IMR-90 (cell line): Measurements from ENCODE around the gene PROX2. TPM values are rescaled to one million over a fixed set of nuclear protein-coding genes. Genes with fewer than 3 reads are reported as not detected.

Experiments
- ATAC-seq: fragments of 200-7000 bp; cut with Tn5 transposase; 2 replicates; pipeline ENCODE4 v1.9.1; 2020; ENCODE audit warnings: low read depth, mild to moderate bottlenecking, moderate library complexity
- BruUV-seq: library from RNA; stranded (reverse); fragments of 400-500 nt; replicated peaks from 2 replicates; lab custom pipeline; 2021; lab: Mats Ljungman, UMichigan
- CTCF ChIA-PET: fragments of 300-600 bp; formaldehyde crosslinking; extraction: SDS; loops from one replicate; lab custom pipeline; 2021; ENCODE audit warnings: antibody characterized with exemption; lab: Yijun Ruan, JAX
- POLR2A ChIA-PET: fragments of 300-600 bp; sonication (Branson Sonifier 250); formaldehyde crosslinking; loops from one replicate; lab custom pipeline; 2022; ENCODE audit warnings: antibody characterized with exemption; ENCODE audit not compliant: unreplicated experiment; lab: Charles Lee
- DNase-seq: peaks from one replicate; pipeline ENCODE4 v3.0.0; 2013
- H2AFZ ChIP-seq: replicated peaks from 2 replicates; pipeline ENCODE3; 2013; ENCODE audit warnings: low read length, mild to moderate bottlenecking; ENCODE audit not compliant: poor library complexity
- H2AK5ac ChIP-seq: 2 replicates; pipeline ENCODE4 v1.6.1; 2013; ENCODE audit warnings: low read depth, low read length, inconsistent platforms
- H2AK9ac ChIP-seq: replicated peaks from 2 replicates; pipeline ENCODE3; 2013; ENCODE audit warnings: mild to moderate bottlenecking, low read depth, low read length, moderate library complexity; ENCODE audit not compliant: poor library complexity
- H2BK120ac ChIP-seq: 2 replicates; pipeline ENCODE4 v1.6.1; 2013; ENCODE audit warnings: low read depth, low read length, inconsistent platforms
- H2BK15ac ChIP-seq: 3 replicates; pipeline ENCODE4 v1.6.1; 2013; ENCODE audit warnings: low read depth, low read length, inconsistent platforms
- H2BK20ac ChIP-seq: 2 replicates; pipeline ENCODE4 v1.6.1; 2013; ENCODE audit warnings: low read depth, mild to moderate bottlenecking, inconsistent platforms, low read length, moderate library complexity
- H2BK5ac ChIP-seq: 2 replicates; pipeline ENCODE4 v1.6.1; 2013; ENCODE audit warnings: mild to moderate bottlenecking, low read depth, low read length, inconsistent platforms; ENCODE audit not compliant: poor library complexity, severe bottlenecking
- H3K14ac ChIP-seq: replicated peaks from 2 replicates; pipeline ENCODE4 v1.6.1; 2013; ENCODE audit warnings: low read depth, low read length, inconsistent platforms
- H3K18ac ChIP-seq: 2 replicates; pipeline ENCODE4 v1.6.1; 2013; ENCODE audit warnings: low read depth, low read length, control low read depth
- H3K23ac ChIP-seq: 2 replicates; pipeline ENCODE4 v1.6.1; 2013; ENCODE audit warnings: low read depth, low read length, inconsistent platforms
- H3K27ac ChIP-seq: 2 replicates; pipeline ENCODE4 v1.5.1; 2013; ENCODE audit warnings: mild to moderate bottlenecking, control low read depth, low read length; ENCODE audit not compliant: insufficient read depth
- H3K27me3 ChIP-seq: 2 replicates; pipeline ENCODE4 v1.6.1; 2013; ENCODE audit warnings: low read length; ENCODE audit not compliant: control insufficient read depth, insufficient read depth
- H3K36me3 ChIP-seq: 2 replicates; pipeline ENCODE4 v1.6.1; 2013; ENCODE audit warnings: low read length, mixed read lengths; ENCODE audit not compliant: control insufficient read depth, insufficient read depth
- H3K4ac ChIP-seq: 2 replicates; pipeline ENCODE4 v1.6.1; 2013; ENCODE audit warnings: low read depth, low read length, inconsistent platforms
- H3K4me1 ChIP-seq: 2 replicates; pipeline ENCODE4 v1.6.1; 2013; ENCODE audit warnings: low read length, mixed read lengths; ENCODE audit not compliant: control insufficient read depth, insufficient read depth
- H3K4me2 ChIP-seq: 2 replicates; pipeline ENCODE4 v1.6.1; 2013; ENCODE audit warnings: low read depth, mild to moderate bottlenecking, control low read depth, low read length, moderate library complexity
- H3K4me3 ChIP-seq: 2 replicates; pipeline ENCODE4 v1.5.1; 2013; ENCODE audit warnings: low read depth, mild to moderate bottlenecking, control low read depth, low read length, moderate library complexity; ENCODE audit not compliant: insufficient read depth
- H3K56ac ChIP-seq: 2 replicates; pipeline ENCODE4 v1.6.1; 2013; ENCODE audit warnings: low read length, inconsistent platforms; ENCODE audit not compliant: insufficient read depth; ENCODE audit errors: extremely low read depth
- H3K79me1 ChIP-seq, 2 experiments: 2 replicates each; pipeline ENCODE4 v1.6.1; 2013; ENCODE audit warnings: low read length in 2 of 2, inconsistent platforms in 1 of 2, low read depth in 1 of 2
- H3K9ac ChIP-seq: 2 replicates; pipeline ENCODE4 v1.6.1; 2013; ENCODE audit warnings: low read depth, low read length, control low read depth
- H3K9me1 ChIP-seq: 2 replicates; pipeline ENCODE4 v1.6.1; 2013; ENCODE audit warnings: low read length, inconsistent platforms; ENCODE audit not compliant: insufficient read depth
- H3K9me3 ChIP-seq: 2 replicates; pipeline ENCODE4 v1.6.1; 2013; ENCODE audit warnings: low read length; ENCODE audit not compliant: control insufficient read depth, insufficient read depth
- H4K20me1 ChIP-seq: 2 replicates; pipeline ENCODE4 v1.6.1; 2013; ENCODE audit warnings: low read length, inconsistent platforms; ENCODE audit not compliant: insufficient read depth
- H4K5ac ChIP-seq: 2 replicates; pipeline ENCODE4 v1.6.1; 2013; ENCODE audit warnings: mild to moderate bottlenecking, low read depth, low read length, control low read depth
- H4K8ac ChIP-seq, 2 experiments: 2 replicates each; pipeline ENCODE4 v1.6.1; 2013; ENCODE audit warnings: low read depth in 2 of 2, low read length in 2 of 2, control low read depth in 1 of 2, inconsistent platforms in 1 of 2
- H4K91ac ChIP-seq: 2 replicates; pipeline ENCODE4 v1.6.1; 2013; ENCODE audit warnings: low read depth, low read length, inconsistent platforms; ENCODE audit not compliant: insufficient read depth
- BHLHE40 ChIP-seq: fragments of 150-350 bp; IDR thresholded peaks from 2 replicates; pipeline ENCODE4 v1.6.1; 2016; ENCODE audit warnings: mild to moderate bottlenecking, low read depth, low read length
- CEBPB ChIP-seq: IDR thresholded peaks from 2 replicates; pipeline ENCODE4 v1.6.1; 2012; ENCODE audit warnings: low read depth, low read length, improper control_type of control experiment
- CHD1 ChIP-seq: IDR thresholded peaks from 2 replicates; pipeline ENCODE4 v1.6.1; 2012; ENCODE audit warnings: low read depth, low read length, improper control_type of control experiment
- CTCF ChIP-seq: conservative IDR thresholded peaks from 2 replicates; pipeline ENCODE4 v1.5.1; 2012; ENCODE audit warnings: mild to moderate bottlenecking, low read depth, low read length, improper control_type of control experiment
- ELK1 ChIP-seq: fragments of 150-350 bp; IDR thresholded peaks from 2 replicates; pipeline ENCODE4 v1.6.1; 2016; ENCODE audit warnings: low read depth, mild to moderate bottlenecking, low read length, moderate library complexity, borderline replicate concordance
- FOS ChIP-seq: fragments of 150-350 bp; IDR thresholded peaks from 2 replicates; pipeline ENCODE4 v1.6.1; 2016; ENCODE audit warnings: low read depth, low read length
- MAFK ChIP-seq: IDR thresholded peaks from 2 replicates; pipeline ENCODE4 v1.6.1; 2012; ENCODE audit warnings: low read depth, low read length, improper control_type of control experiment
- MAZ ChIP-seq: IDR thresholded peaks from 2 replicates; pipeline ENCODE4 v1.6.1; 2012; ENCODE audit warnings: low read depth, mild to moderate bottlenecking, low read length, improper control_type of control experiment, moderate library complexity, borderline replicate concordance
- MXI1 ChIP-seq: IDR thresholded peaks from 2 replicates; pipeline ENCODE4 v1.6.1; 2012; ENCODE audit warnings: low read depth, mild to moderate bottlenecking, low read length, moderate library complexity, borderline replicate concordance
- NFE2L2 ChIP-seq: fragments of 150-350 bp; IDR thresholded peaks from 2 replicates; pipeline ENCODE4 v1.6.1; 2016; ENCODE audit warnings: low read depth, mild to moderate bottlenecking, low read length
- POLR2A ChIP-seq: IDR thresholded peaks from 2 replicates; pipeline ENCODE4 v1.6.1; 2012; ENCODE audit warnings: mild to moderate bottlenecking, low read depth, low read length
- RAD21 ChIP-seq: IDR thresholded peaks from 2 replicates; pipeline ENCODE4 v1.6.1; 2012; ENCODE audit warnings: low read length, improper control_type of control experiment
- RCOR1 ChIP-seq: IDR thresholded peaks from 2 replicates; pipeline ENCODE4 v1.6.1; 2012; ENCODE audit warnings: mild to moderate bottlenecking, low read length, improper control_type of control experiment; ENCODE audit not compliant: insufficient replicate concordance
- RFX5 ChIP-seq: IDR thresholded peaks from 2 replicates; pipeline ENCODE4 v1.8.0; 2012; ENCODE audit warnings: low read depth, mild to moderate bottlenecking, low read length, moderate library complexity
- SMC3 ChIP-seq: fragments of 150-350 bp; IDR thresholded peaks from 2 replicates; pipeline ENCODE4 v1.6.1; 2016; ENCODE audit warnings: low read depth, mild to moderate bottlenecking, antibody characterized with exemption, low read length, moderate library complexity
- WGBS, 2 experiments: methylation state at CpG; one replicate each; pipeline versions ENCODE4 v1.1.5 to v1.1.7; 2013; ENCODE audit warnings: missing lambda C conversion rate in 2 of 2; ENCODE audit not compliant: insufficient read length in 1 of 2; ENCODE audit errors: extremely low coverage in 2 of 2; 5-methylcytosine and 5-hydroxymethylcytosine counted together
- dilution Hi-C: fragments of 300-500 bp; cut with HindIII; formaldehyde crosslinking; loops from one replicate; pipeline ENCODE4 v1.14.3; 2018; ENCODE audit warnings: low sequenced_read_pairs; ENCODE audit not compliant: unreplicated experiment
- in situ Hi-C: fragments of 300-500 bp; cut with MboI; formaldehyde crosslinking; loops from 3 replicates; pipeline ENCODE4 v1.14.3; 2019; ENCODE audit warnings: low sequenced_read_pairs, inconsistent platforms, mixed read lengths
- intact Hi-C: fragments of 100-400 bp; cut with micrococcal nuclease; formaldehyde crosslinking; loops from 2 replicates; pipeline ENCODE4 v1.10.0; 2022
- polyA plus RNA-seq, 3 experiments: library from polyadenylated mRNA; depleted of rRNA; stranded (reverse); fragments of >200 nt; gene quantifications; 2 replicates each; pipeline ENCODE4 v1.2.3, GENCODE V29; 2012; ENCODE audit warnings: low replicate concordance in 1 of 3
- total RNA-seq: library from RNA; depleted of rRNA; stranded (reverse); fragments of >200 nt; gene quantifications from 2 replicates; pipeline ENCODE4 v1.2.3, GENCODE V29; 2012
- TF ChIP-seq, protein P1 (sequence below): fragments of 150-350 bp; IDR thresholded peaks from 2 replicates; pipeline ENCODE4 v1.6.1; 2017; ENCODE audit warnings: mild to moderate bottlenecking, antibody characterized with exemption, low read length, low read depth

Gene PROX2
- total and polyA plus RNA-seq, 2 of the 4 experiments (the other 2 are of a cell fraction), result not detected

GRCh38 chr14:74868739-74869138 lies 7.2 kb downstream of the PROX2 start:
- H4K20me1 ChIP-seq, result no peaks in the 10 kb centered on the region
- ChIA-PET CTCF (interaction anchor here (0.7 kb wide), 1 partner anchor 296 kb away, joined by 6 read pairs; no protein-coding TSS in a partner anchor), POLR2A (no interaction called here)
- H4K8ac ChIP-seq, result no peak overlapping the region
- dilution Hi-C loops (no loop called here), intact Hi-C loops (no loop called here), in situ Hi-C loops (no loop called here)
- ATAC-seq (no peak), DNase-seq (no peak)
- no peaks in the 10 kb centered on the region for H3K9me1 ChIP-seq
- H2BK5ac ChIP-seq, result no peak overlapping the region
- H3K4me2 ChIP-seq, result no peak overlapping the region
- H2BK20ac ChIP-seq, result no peak overlapping the region
- no peak overlapping the region for H2BK120ac ChIP-seq
- no peak overlapping the region for H4K91ac ChIP-seq
- no peak overlapping the region for H3K18ac ChIP-seq
- H3K9me3 ChIP-seq, result no peaks in the 10 kb centered on the region
- no peaks in the 10 kb centered on the region for H3K36me3 ChIP-seq
- H2AK5ac ChIP-seq, result no peak overlapping the region
- H3K9ac ChIP-seq, result no peak overlapping the region
- no peak overlapping the region for H3K4ac ChIP-seq
- no peak overlapping the region for H3K23ac ChIP-seq
- H4K5ac ChIP-seq, result no peak overlapping the region
- H3K27ac ChIP-seq, result no peak overlapping the region
- 100% methylated on average over 1 of the region's 8 CpGs; no CpG with 5 or more reads in 1 of the 2 experiments for WGBS, 2 experiments
- H2AK9ac ChIP-seq, result no peak overlapping the region
- TF ChIP-seq RFX5 (no peak), MAZ (no peak), SMC3 (no peak), CTCF (no peak), ELK1 (no peak), BHLHE40 (no peak), RCOR1 (no peak), FOS (no peak), NFE2L2 (no peak), RAD21 (no peak), MXI1 (no peak), POLR2A (no peak), CEBPB (no peak), CHD1 (no peak), MAFK (no peak)
- TF ChIP-seq, protein P1, sequence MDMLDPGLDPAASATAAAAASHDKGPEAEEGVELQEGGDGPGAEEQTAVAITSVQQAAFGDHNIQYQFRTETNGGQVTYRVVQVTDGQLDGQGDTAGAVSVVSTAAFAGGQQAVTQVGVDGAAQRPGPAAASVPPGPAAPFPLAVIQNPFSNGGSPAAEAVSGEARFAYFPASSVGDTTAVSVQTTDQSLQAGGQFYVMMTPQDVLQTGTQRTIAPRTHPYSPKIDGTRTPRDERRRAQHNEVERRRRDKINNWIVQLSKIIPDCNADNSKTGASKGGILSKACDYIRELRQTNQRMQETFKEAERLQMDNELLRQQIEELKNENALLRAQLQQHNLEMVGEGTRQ, result no peak
- H3K14ac ChIP-seq, result no peak overlapping the region
- H3K27me3 ChIP-seq, result peaks cover 10% of the 10 kb centered on the region
- no peaks in the 10 kb centered on the region for H3K4me1 ChIP-seq
- H3K56ac ChIP-seq, result no peak overlapping the region
- no peak overlapping the region for H3K4me3 ChIP-seq
- H2AFZ ChIP-seq, result no peak overlapping the region
- no peak overlapping the region for H2BK15ac ChIP-seq
- no peaks in the 10 kb centered on the region for H3K79me1 ChIP-seq
- BruUV-seq, result no TSS peak
